Measurements from ENCODE around the gene ADAMTS20.

- TF ChIP-seq CTCF (IDR thresholded peaks at IDR 0.05; ENCODE audit: insufficient read depth, low read length, poor library complexity, severe bottlenecking) (no peak), EZH2phosphoT487 (conservative IDR thresholded peaks at IDR 0.05; ENCODE audit: low read length) (no peak)
These were observed 244.9 kb downstream of the ADAMTS20 start for GRCh38 chr12:43307126-43307525.
